Liver (tissue), 9 donors: ENCODE measurements around the gene BCAN. TPM values are rescaled to one million over a fixed set of nuclear protein-coding genes. Genes with fewer than 3 reads are reported as not detected.
A peak's percentile ranks its signal among the peaks of the same experiment; 100 is the strongest.

Source experiments
- DNase-seq: peaks from one replicate; pipeline ENCODE4 v3.0.0-alpha.2; 2017; ENCODE audit warnings: low spot score
- H3K27ac ChIP-seq, 2 donors: one replicate each; pipeline ENCODE4 v1.7.0; 2013; ENCODE audit warnings: inconsistent platforms in 2 of 2, low read length in 2 of 2, control low read depth in 1 of 2, low read depth in 1 of 2, mild to moderate bottlenecking in 1 of 2
- H3K27me3 ChIP-seq, 4 donors: one replicate each; pipeline versions ENCODE4 v1.6.1 to v1.7.0; 2013; ENCODE audit warnings: low read length in 3 of 4, inconsistent platforms in 1 of 4, mild to moderate bottlenecking in 1 of 4, moderate library complexity in 1 of 4; ENCODE audit not compliant: control insufficient read depth in 4 of 4, insufficient read depth in 4 of 4
- H3K36me3 ChIP-seq, 4 donors: one replicate each; pipeline versions ENCODE4 v1.6.1 to v1.7.0; 2013; ENCODE audit warnings: low read length in 3 of 4, mild to moderate bottlenecking in 3 of 4, low read depth in 1 of 4, moderate library complexity in 1 of 4; ENCODE audit not compliant: control insufficient read depth in 4 of 4, insufficient read depth in 3 of 4
- H3K4me1 ChIP-seq, 4 donors: one replicate each; pipeline versions ENCODE4 v1.6.1 to v1.7.0; 2013; ENCODE audit warnings: low read length in 3 of 4, mild to moderate bottlenecking in 3 of 4, moderate library complexity in 1 of 4; ENCODE audit not compliant: control insufficient read depth in 4 of 4, insufficient read depth in 4 of 4
- H3K4me3 ChIP-seq, 3 donors: one replicate each; pipeline versions ENCODE4 v1.6.1 to v1.7.0; 2013; ENCODE audit warnings: low read length in 3 of 3, control low read depth in 1 of 3, low read depth in 1 of 3, mild to moderate bottlenecking in 1 of 3
- H3K9ac ChIP-seq, 2 donors: one replicate each; pipeline ENCODE4 v1.7.0; 2013; ENCODE audit warnings: low read length in 2 of 2, mild to moderate bottlenecking in 2 of 2, moderate library complexity in 2 of 2, control low read depth in 1 of 2, low read depth in 1 of 2
- H3K9me3 ChIP-seq, 4 donors: one replicate each; pipeline versions ENCODE4 v1.6.1 to v1.7.0; 2013; ENCODE audit warnings: low read length in 3 of 4; ENCODE audit not compliant: control insufficient read depth in 4 of 4
- EGR1 ChIP-seq, 2 donors: IDR thresholded peaks; 2 replicates each; pipeline ENCODE4 v1.6.1; 2016 to 2018; ENCODE audit warnings: antibody characterized with exemption in 2 of 2, low read depth in 2 of 2
- FOXA1 ChIP-seq: IDR thresholded peaks from 2 replicates; pipeline ENCODE4 v1.6.1; 2016; ENCODE audit warnings: antibody characterized with exemption
- FOXA2 ChIP-seq: IDR thresholded peaks from 2 replicates; pipeline ENCODE4 v1.6.1; 2016; ENCODE audit warnings: antibody characterized with exemption
- GABPA ChIP-seq, 2 donors: IDR thresholded peaks in 1 of 2; conservative IDR thresholded peaks in 1 of 2; 2 replicates each; pipeline ENCODE4 v1.6.1; 2016; ENCODE audit warnings: antibody characterized with exemption in 2 of 2, mild to moderate bottlenecking in 1 of 2, moderate library complexity in 1 of 2
- HNF4A ChIP-seq, 2 donors: conservative IDR thresholded peaks; 2 replicates each; pipeline ENCODE4 v1.6.1; 2016; ENCODE audit warnings: antibody characterized with exemption in 2 of 2, mild to moderate bottlenecking in 2 of 2
- JUND ChIP-seq, 2 donors: IDR thresholded peaks; 2 replicates each; pipeline ENCODE4 v1.6.1; 2016; ENCODE audit warnings: antibody characterized with exemption in 2 of 2
- NR2F2 ChIP-seq: IDR thresholded peaks from 2 replicates; pipeline ENCODE4 v1.6.1; 2016; ENCODE audit warnings: antibody characterized with exemption
- RAD21 ChIP-seq, 2 donors: IDR thresholded peaks; 2 replicates each; pipeline ENCODE4 v1.6.1; 2016; ENCODE audit warnings: antibody characterized with exemption in 2 of 2, mild to moderate bottlenecking in 2 of 2
- RXRA ChIP-seq, 2 donors: IDR thresholded peaks; 2 replicates each; pipeline ENCODE4 v1.6.1; 2017 to 2018; ENCODE audit warnings: antibody characterized with exemption in 2 of 2, mild to moderate bottlenecking in 1 of 2
- SP1 ChIP-seq: IDR thresholded peaks from 2 replicates; pipeline ENCODE4 v1.6.1; 2018; ENCODE audit warnings: antibody characterized with exemption, mild to moderate bottlenecking
- YY1 ChIP-seq: IDR thresholded peaks from 2 replicates; pipeline ENCODE4 v1.6.1; 2016; ENCODE audit warnings: antibody characterized with exemption, mild to moderate bottlenecking
- WGBS: extraction: QIAGEN DNeasy Blood & Tissue Kit; methylation state at CpG from one replicate; pipeline ENCODE4 v1.1.7; 2013; 5-methylcytosine and 5-hydroxymethylcytosine counted together
- polyA plus RNA-seq, 2 donors: library from polyadenylated mRNA; stranded (reverse) in 1 of 2; unstranded in 1 of 2; fragments of 200-250 nt in 1 of 2; fragments of >200 nt in 1 of 2; fragmentation: Nextera tagmentation in 1 of 2; extraction: Ambion mirVana in 1 of 2; gene quantifications; one replicate each; pipeline versions ENCODE4 v1.2.1 to v1.2.3, GENCODE V29; 2013 to 2015
- total RNA-seq, 2 donors: library from RNA; depleted of rRNA; stranded (reverse); fragments of >200 nt; gene quantifications; one replicate each; pipeline ENCODE4 v1.2.3, GENCODE V29; 2014
- TF ChIP-seq, protein P1 (sequence below): IDR thresholded peaks from 2 replicates; pipeline ENCODE4 v1.6.1; 2016; ENCODE audit warnings: antibody characterized with exemption
- TF ChIP-seq, protein P2 (sequence below): IDR thresholded peaks from 2 replicates; pipeline ENCODE4 v1.6.1; 2016; ENCODE audit warnings: antibody characterized with exemption
- TF ChIP-seq, protein P3 (sequence below): IDR thresholded peaks from 2 replicates; pipeline ENCODE4 v1.6.1; 2016; ENCODE audit warnings: antibody characterized with exemption
- TF ChIP-seq, protein P4 (sequence below): fragments of 150-350 bp; IDR thresholded peaks from 2 replicates; pipeline ENCODE4 v1.5.1; 2017; ENCODE audit warnings: improper control_type of control experiment, low read depth, low read length; ENCODE audit not compliant: missing input control
- TF ChIP-seq, protein P5 (sequence below): IDR thresholded peaks from 2 replicates; pipeline ENCODE4 v1.6.1; 2016; ENCODE audit warnings: antibody characterized with exemption, mild to moderate bottlenecking
- donor health status: healthy.
- donor health status: healthy.
- donor health status: healthy.
- donor health status: healthy.
- donor health status: healthy.

Gene BCAN
- total and polyA plus RNA-seq, 4 donors: 0.02 TPM; not detected in 3

DNA sequence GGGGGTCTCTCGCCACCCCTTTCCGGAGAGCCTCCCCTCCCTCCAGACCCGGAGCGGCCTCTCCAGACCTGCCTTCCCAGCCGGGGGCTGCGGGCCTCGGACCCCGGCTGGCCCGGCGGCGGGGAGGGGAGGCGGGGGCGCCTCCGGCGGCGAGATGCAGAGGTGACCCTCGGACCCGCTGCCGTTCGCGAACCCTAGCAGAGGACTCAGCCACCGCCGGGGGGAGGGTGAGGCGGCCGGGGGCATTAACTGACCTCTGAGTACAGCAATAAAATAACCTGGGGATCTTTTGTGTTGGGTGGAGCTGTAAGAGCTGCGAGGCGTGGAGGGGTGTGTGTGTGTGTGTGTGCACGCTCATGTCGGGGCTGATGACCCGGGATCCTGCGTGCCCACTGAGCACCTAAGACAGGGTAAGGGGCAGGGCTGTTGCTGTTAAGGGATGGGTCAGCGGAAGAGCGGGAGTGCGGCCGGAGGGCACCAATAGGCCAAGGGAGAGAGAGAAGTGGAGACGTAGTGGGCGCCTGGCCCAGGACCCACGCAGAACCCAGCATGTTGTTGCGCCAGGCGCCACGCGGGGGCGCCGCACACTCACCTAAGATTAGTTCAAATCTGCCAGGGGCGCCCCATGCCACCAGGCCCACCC, 16.4 kb upstream of the BCAN start:
- peak; percentile 69 for DNase-seq
- TF ChIP-seq NR2F2 (no peak), HNF4A (conservative IDR thresholded peaks at IDR 0.05) (no peak), RAD21 (IDR thresholded peaks at IDR 0.05) (peak; percentile 62 to 72), JUND (IDR thresholded peaks at IDR 0.05) (no peak), FOXA1 (no peak)
- TF ChIP-seq, protein P1, sequence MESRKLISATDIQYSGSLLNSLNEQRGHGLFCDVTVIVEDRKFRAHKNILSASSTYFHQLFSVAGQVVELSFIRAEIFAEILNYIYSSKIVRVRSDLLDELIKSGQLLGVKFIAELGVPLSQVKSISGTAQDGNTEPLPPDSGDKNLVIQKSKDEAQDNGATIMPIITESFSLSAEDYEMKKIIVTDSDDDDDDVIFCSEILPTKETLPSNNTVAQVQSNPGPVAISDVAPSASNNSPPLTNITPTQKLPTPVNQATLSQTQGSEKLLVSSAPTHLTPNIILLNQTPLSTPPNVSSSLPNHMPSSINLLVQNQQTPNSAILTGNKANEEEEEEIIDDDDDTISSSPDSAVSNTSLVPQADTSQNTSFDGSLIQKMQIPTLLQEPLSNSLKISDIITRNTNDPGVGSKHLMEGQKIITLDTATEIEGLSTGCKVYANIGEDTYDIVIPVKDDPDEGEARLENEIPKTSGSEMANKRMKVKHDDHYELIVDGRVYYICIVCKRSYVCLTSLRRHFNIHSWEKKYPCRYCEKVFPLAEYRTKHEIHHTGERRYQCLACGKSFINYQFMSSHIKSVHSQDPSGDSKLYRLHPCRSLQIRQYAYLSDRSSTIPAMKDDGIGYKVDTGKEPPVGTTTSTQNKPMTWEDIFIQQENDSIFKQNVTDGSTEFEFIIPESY: no peak
- TF ChIP-seq, protein P2, sequence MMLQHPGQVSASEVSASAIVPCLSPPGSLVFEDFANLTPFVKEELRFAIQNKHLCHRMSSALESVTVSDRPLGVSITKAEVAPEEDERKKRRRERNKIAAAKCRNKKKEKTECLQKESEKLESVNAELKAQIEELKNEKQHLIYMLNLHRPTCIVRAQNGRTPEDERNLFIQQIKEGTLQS: no peak
- TF ChIP-seq, protein P3, sequence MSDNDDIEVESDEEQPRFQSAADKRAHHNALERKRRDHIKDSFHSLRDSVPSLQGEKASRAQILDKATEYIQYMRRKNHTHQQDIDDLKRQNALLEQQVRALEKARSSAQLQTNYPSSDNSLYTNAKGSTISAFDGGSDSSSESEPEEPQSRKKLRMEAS: no peak
- TF ChIP-seq, protein P4, sequence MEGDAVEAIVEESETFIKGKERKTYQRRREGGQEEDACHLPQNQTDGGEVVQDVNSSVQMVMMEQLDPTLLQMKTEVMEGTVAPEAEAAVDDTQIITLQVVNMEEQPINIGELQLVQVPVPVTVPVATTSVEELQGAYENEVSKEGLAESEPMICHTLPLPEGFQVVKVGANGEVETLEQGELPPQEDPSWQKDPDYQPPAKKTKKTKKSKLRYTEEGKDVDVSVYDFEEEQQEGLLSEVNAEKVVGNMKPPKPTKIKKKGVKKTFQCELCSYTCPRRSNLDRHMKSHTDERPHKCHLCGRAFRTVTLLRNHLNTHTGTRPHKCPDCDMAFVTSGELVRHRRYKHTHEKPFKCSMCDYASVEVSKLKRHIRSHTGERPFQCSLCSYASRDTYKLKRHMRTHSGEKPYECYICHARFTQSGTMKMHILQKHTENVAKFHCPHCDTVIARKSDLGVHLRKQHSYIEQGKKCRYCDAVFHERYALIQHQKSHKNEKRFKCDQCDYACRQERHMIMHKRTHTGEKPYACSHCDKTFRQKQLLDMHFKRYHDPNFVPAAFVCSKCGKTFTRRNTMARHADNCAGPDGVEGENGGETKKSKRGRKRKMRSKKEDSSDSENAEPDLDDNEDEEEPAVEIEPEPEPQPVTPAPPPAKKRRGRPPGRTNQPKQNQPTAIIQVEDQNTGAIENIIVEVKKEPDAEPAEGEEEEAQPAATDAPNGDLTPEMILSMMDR: peak; percentile 64
- Histone ChIP-seq H3K27me3 (peaks cover 5 to 17% (median 7%) of the 10 kb centered on the region in 4 donors), H3K36me3 (no peaks in the 10 kb centered on the region), H3K4me3 (peak overlapping the region in 1 of 3 donors; percentile 24), H3K27ac (no peak overlapping the region), H3K4me1 (peaks cover 7 to 23% (median 15%) of the 10 kb centered on the region in 4 donors), H3K9ac (no peak overlapping the region), H3K9me3 (no peaks in the 10 kb centered on the region)
- WGBS: 3% methylated on average over 45 of the region's 45 CpGs

GRCh38 chr1:156626079-156626438, 15.9 kb upstream of the BCAN start:
- DNase-seq: no peak
- 46% methylated on average over 4 of the region's 4 CpGs for WGBS
- H3K9me3 ChIP-seq: no peaks in the 10 kb centered on the region
- no peak overlapping the region for H3K9ac ChIP-seq
- no peak for TF ChIP-seq YY1
- no peak for TF ChIP-seq EGR1 (IDR thresholded peaks at IDR 0.05; ENCODE audit: low read depth in 2 of 2)
- no peak for TF ChIP-seq NR2F2
- TF ChIP-seq SP1: no peak
- TF ChIP-seq, protein P4: no peak
- no peak for TF ChIP-seq RXRA (IDR thresholded peaks at IDR 0.05)
- TF ChIP-seq, protein P1: no peak
- TF ChIP-seq, protein P5, sequence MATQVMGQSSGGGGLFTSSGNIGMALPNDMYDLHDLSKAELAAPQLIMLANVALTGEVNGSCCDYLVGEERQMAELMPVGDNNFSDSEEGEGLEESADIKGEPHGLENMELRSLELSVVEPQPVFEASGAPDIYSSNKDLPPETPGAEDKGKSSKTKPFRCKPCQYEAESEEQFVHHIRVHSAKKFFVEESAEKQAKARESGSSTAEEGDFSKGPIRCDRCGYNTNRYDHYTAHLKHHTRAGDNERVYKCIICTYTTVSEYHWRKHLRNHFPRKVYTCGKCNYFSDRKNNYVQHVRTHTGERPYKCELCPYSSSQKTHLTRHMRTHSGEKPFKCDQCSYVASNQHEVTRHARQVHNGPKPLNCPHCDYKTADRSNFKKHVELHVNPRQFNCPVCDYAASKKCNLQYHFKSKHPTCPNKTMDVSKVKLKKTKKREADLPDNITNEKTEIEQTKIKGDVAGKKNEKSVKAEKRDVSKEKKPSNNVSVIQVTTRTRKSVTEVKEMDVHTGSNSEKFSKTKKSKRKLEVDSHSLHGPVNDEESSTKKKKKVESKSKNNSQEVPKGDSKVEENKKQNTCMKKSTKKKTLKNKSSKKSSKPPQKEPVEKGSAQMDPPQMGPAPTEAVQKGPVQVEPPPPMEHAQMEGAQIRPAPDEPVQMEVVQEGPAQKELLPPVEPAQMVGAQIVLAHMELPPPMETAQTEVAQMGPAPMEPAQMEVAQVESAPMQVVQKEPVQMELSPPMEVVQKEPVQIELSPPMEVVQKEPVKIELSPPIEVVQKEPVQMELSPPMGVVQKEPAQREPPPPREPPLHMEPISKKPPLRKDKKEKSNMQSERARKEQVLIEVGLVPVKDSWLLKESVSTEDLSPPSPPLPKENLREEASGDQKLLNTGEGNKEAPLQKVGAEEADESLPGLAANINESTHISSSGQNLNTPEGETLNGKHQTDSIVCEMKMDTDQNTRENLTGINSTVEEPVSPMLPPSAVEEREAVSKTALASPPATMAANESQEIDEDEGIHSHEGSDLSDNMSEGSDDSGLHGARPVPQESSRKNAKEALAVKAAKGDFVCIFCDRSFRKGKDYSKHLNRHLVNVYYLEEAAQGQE: no peak
- no peak for TF ChIP-seq RAD21 (IDR thresholded peaks at IDR 0.05)
- no peak for TF ChIP-seq JUND (IDR thresholded peaks at IDR 0.05)
- TF ChIP-seq, protein P2: no peak
- no peak for TF ChIP-seq GABPA (IDR thresholded peaks at IDR 0.05 in 1 of 2, conservative IDR thresholded peaks at IDR 0.05 in 1 of 2)
- TF ChIP-seq FOXA2: no peak
- H3K4me3 ChIP-seq: no peak overlapping the region
- no peaks in the 10 kb centered on the region for H3K36me3 ChIP-seq
- H3K27me3 ChIP-seq: peaks cover 5 to 17% (median 7%) of the 10 kb centered on the region in 4 donors
- H3K27ac ChIP-seq: no peak overlapping the region
- H3K4me1 ChIP-seq: peaks cover 7 to 23% (median 15%) of the 10 kb centered on the region in 4 donors
